K562 (cell line): Measurements from ENCODE around the gene SREBF1. TPM values are rescaled to one million over a fixed set of nuclear protein-coding genes. Genes with fewer than 3 reads are reported as not detected.

Experiments
- ATAC-seq: fragments of 200-7000 bp; cut with Tn5 transposase; 3 replicates; pipeline ENCODE4 v1.9.1; 2020; ENCODE audit warnings: moderate library complexity
- BruUV-seq: library from RNA; stranded (reverse); fragments of 400-500 nt; replicated peaks from 2 replicates; lab custom pipeline; 2021; lab: Mats Ljungman, UMichigan
- CTCF ChIA-PET: fragments of 300-600 bp; formaldehyde crosslinking; extraction: SDS; loops from one replicate; lab custom pipeline; 2021; ENCODE audit warnings: low intra/inter-chr PET ratio; lab: Yijun Ruan, JAX
- POLR2A ChIA-PET: fragments of 300-600, 350-650 bp; sonication (Branson Sonifier 250); formaldehyde crosslinking; extraction: SDS; loops from one replicate; lab custom pipeline; 2021; ENCODE audit warnings: antibody characterized with exemption, inconsistent platforms; lab: Yijun Ruan, JAX
- DNase-seq, 4 experiments: peaks; one replicate each; pipeline versions ENCODE4 v3.0.0 to v3.0.0-alpha.2; 2011 to 2018; ENCODE audit warnings: low spot score in 3 of 4, mixed read lengths in 3 of 4; ENCODE audit errors: extremely low read depth in 1 of 4
- FAIRE-seq: peaks from 2 replicates; lab custom pipeline; 2011; peaks lifted over from hg19 to GRCh38; lab: Jason Lieb, UNC
- H2AFZ ChIP-seq: 2 replicates; pipeline ENCODE4 v1.6.0; 2011; ENCODE audit warnings: low read depth, low read length, control low read depth, inconsistent platforms
- H3K27ac ChIP-seq: fragments of 200-600 bp; 3 replicates; pipeline ENCODE4 v1.8.0; 2011; ENCODE audit warnings: low read depth, mild to moderate bottlenecking, control low read depth, inconsistent platforms, low read length, moderate library complexity, mixed read lengths; ENCODE audit errors: extremely low read depth
- H3K27me3 ChIP-seq, 2 experiments: fragments of 300-600 bp in 1 of 2; 2 replicates in 1 of 2; 3 replicates in 1 of 2; pipeline versions ENCODE4 v1.6.0 to v1.8.0; 2011; ENCODE audit warnings: inconsistent platforms in 2 of 2, low read length in 2 of 2, mild to moderate bottlenecking in 1 of 2, mixed read lengths in 1 of 2, moderate library complexity in 1 of 2; ENCODE audit not compliant: control insufficient read depth in 2 of 2, insufficient read depth in 2 of 2
- H3K36me3 ChIP-seq: fragments of 300-600 bp; 3 replicates; pipeline ENCODE4 v1.8.0; 2011; ENCODE audit warnings: mild to moderate bottlenecking, low read length, inconsistent platforms; ENCODE audit not compliant: control insufficient read depth, insufficient read depth
- H3K4me1 ChIP-seq, 2 experiments: fragments of 200-600 bp in 1 of 2; replicated peaks in 1 of 2; 2 replicates in 1 of 2; 3 replicates in 1 of 2; pipeline versions ENCODE4 v1.5.1 to v1.8.0; 2011; ENCODE audit warnings: inconsistent platforms in 2 of 2, low read length in 2 of 2, mild to moderate bottlenecking in 1 of 2, mixed read lengths in 1 of 2, moderate library complexity in 1 of 2; ENCODE audit not compliant: control insufficient read depth in 2 of 2, insufficient read depth in 2 of 2
- H3K4me2 ChIP-seq: 2 replicates; pipeline ENCODE4 v1.6.1; 2011; ENCODE audit warnings: low read length, control low read depth, inconsistent platforms, mixed read lengths; ENCODE audit not compliant: insufficient read depth
- H3K4me3 ChIP-seq: fragments of 200-600 bp; sonication (generic), shearing (Covaris generic); 2 replicates; pipeline ENCODE4 v1.5.1; 2016; ENCODE audit warnings: control low read depth, inconsistent platforms
- H3K79me2 ChIP-seq: fragments of 200-600 bp; 3 replicates; pipeline ENCODE4 v1.8.0; 2011; ENCODE audit warnings: low read length, inconsistent platforms; ENCODE audit not compliant: control insufficient read depth, insufficient read depth
- H3K9ac ChIP-seq, 2 experiments: 2 replicates each; pipeline versions ENCODE4 v1.6.0 to v1.6.1; 2011; ENCODE audit warnings: low read depth in 2 of 2, low read length in 2 of 2, control low read depth in 1 of 2, inconsistent platforms in 1 of 2, mild to moderate bottlenecking in 1 of 2, mixed read lengths in 1 of 2; ENCODE audit not compliant: insufficient read depth in 1 of 2
- H3K9me1 ChIP-seq: one replicate; pipeline ENCODE4 v1.6.0; 2011; ENCODE audit warnings: inconsistent platforms, mild to moderate bottlenecking, low read length, moderate library complexity; ENCODE audit not compliant: control insufficient read depth, insufficient read depth
- H3K9me3 ChIP-seq: replicated peaks from 2 replicates; pipeline ENCODE4 v1.5.1; 2011; ENCODE audit warnings: low read depth, low read length, inconsistent platforms; ENCODE audit not compliant: control insufficient read depth, insufficient read depth
- H4K20me1 ChIP-seq: replicated peaks from 2 replicates; pipeline ENCODE4 v1.6.1; 2011; ENCODE audit warnings: low read length, inconsistent platforms, mixed read lengths; ENCODE audit not compliant: control insufficient read depth, insufficient read depth
- ADNP ChIP-seq: fragments of 200-800 bp; sonication (Bioruptor generic); IDR thresholded peaks from 2 replicates; pipeline ENCODE4 v1.6.1; 2016; ENCODE audit warnings: missing genetic modification characterization, missing compliant biosample characterization
- ETV6 ChIP-seq, 3 experiments: fragments of 150-350 bp in 1 of 3; sonication (generic) in 1 of 3; formaldehyde crosslinking in 1 of 3; IDR thresholded peaks; 2 replicates each; pipeline versions ENCODE4 v1.6.1 to v1.8.0; 2014 to 2022; ENCODE audit warnings: borderline replicate concordance in 2 of 3, low read depth in 2 of 3, antibody characterized with exemption in 1 of 3, low read length in 1 of 3, mild to moderate bottlenecking in 1 of 3, missing genetic modification reagents in 1 of 3
- OTX1 ChIP-seq: fragments of 450-650 bp; formaldehyde crosslinking; IDR thresholded peaks from 2 replicates; pipeline ENCODE4 v1.4.0; 2022; ENCODE audit warnings: mild to moderate bottlenecking
- SUPT5H ChIP-seq: fragments of 450-650 bp; IDR thresholded peaks from 2 replicates; pipeline ENCODE4 v1.6.1; 2016
- TBP ChIP-seq: optimal IDR thresholded peaks from 2 replicates; pipeline ENCODE3; 2011; ENCODE audit warnings: low read depth, low read length, improper control_type of control experiment
- ZNF184 ChIP-seq: sonication (generic); formaldehyde crosslinking; IDR thresholded peaks from 2 replicates; pipeline ENCODE4 v1.5.0; 2020; ENCODE audit warnings: missing genetic modification reagents
- ZNF584 ChIP-seq: fragments of 200-800 bp; sonication (Bioruptor generic); IDR thresholded peaks from 2 replicates; pipeline ENCODE4 v1.6.1; 2016; ENCODE audit warnings: low read depth, mild to moderate bottlenecking, missing genetic modification characterization, missing compliant biosample characterization
- WGBS: fragments of 100-300 bp; shearing (Covaris generic); methylation state at CpG from one replicate; pipeline ENCODE4 v1.1.6; 2016; ENCODE audit warnings: low coverage, mixed read lengths; ENCODE audit not compliant: insufficient coverage; ENCODE audit errors: missing lambda C conversion rate; 5-methylcytosine and 5-hydroxymethylcytosine counted together
- in situ Hi-C: fragments of 300-500 bp; cut with MboI; formaldehyde crosslinking; loops from 4 replicates; pipeline ENCODE4 v1.15.0; 2018; ENCODE audit warnings: inconsistent platforms, mixed read lengths
- intact Hi-C: fragments of 100-400 bp; cut with micrococcal nuclease; formaldehyde crosslinking; loops from 2 replicates; pipeline ENCODE4 v1.14.2; 2022
- polyA plus RNA-seq, 8 experiments: library from polyadenylated mRNA; depleted of rRNA in 4 of 8; stranded (reverse) in 5 of 8; unstranded in 3 of 8; fragments of >200 nt; fragmentation: Nextera tagmentation in 2 of 8; fragmentation: Illumina TruSeq in 1 of 8; extraction: Ambion mirVana in 2 of 8; extraction: Trizol in 1 of 8; gene quantifications; 2 replicates each; pipeline versions ENCODE4 v1.2.1 to v1.2.3, GENCODE V29; 2011 to 2014; ENCODE audit warnings: inconsistent platforms in 1 of 8, missing spikeins in 1 of 8
- total RNA-seq, 7 experiments: library from RNA; depleted of rRNA in 6 of 7; stranded (reverse); fragments of >200 nt in 6 of 7; fragmentation: Illumina TruSeq in 2 of 7; extraction: Trizol in 2 of 7; gene quantifications; 2 replicates each; pipeline versions ENCODE4 v1.2.1 to v1.2.3, GENCODE V29; 2011 to 2021; ENCODE audit warnings: low replicate concordance in 1 of 7
- TF ChIP-seq, protein P1 (sequence below): fragments of 200-400 bp; formaldehyde crosslinking; IDR thresholded peaks from 2 replicates; pipeline ENCODE4 v1.6.1; 2017; ENCODE audit warnings: mild to moderate bottlenecking, low read depth, low read length, moderate library complexity

Gene SREBF1
- total and polyA plus RNA-seq, 9 of the 15 experiments (the other 6 are each of a cell fraction or from before 2014, with no cell fraction given), result 1.6 to 169 (median 69.4) TPM

DNA sequence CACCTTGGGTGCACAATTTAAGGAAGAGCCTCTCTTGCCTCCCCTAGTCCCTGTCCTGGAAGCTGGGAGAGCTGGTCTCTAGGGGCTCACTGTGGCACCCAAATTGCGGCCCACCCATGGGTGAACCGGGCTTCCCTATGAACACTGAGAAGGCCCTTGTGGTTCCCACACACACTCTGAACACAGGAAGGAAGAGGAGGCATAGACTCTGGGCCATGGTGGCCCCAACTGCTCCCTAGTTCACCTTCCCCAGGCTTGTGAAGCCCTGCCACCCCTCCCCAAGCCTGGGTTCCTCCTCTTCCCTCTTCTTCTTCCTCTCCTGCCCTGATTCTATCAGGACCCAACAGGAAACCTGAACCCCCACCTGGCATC is 10.5 kb downstream of the SREBF1 start:
- no peaks in the 10 kb centered on the region for H3K9me1 ChIP-seq
- POLR2A ChIA-PET, result interaction anchor here (0.6 to 6.0 kb wide), 6 partner anchors 8 to 350 kb away, joined by 3 to 102 read pairs (median 4); partner anchors contain the start of gene SREBF1
- ATAC-seq, result no peak
- peak overlapping the region; percentile 37; the same call in 1 of the 2 replicates for H3K4me2 ChIP-seq
- intact Hi-C loops, result loop anchor here (10.0 kb wide), 1 partner anchor 142 kb away; the partner anchor contains the start of gene RAI1
- CTCF ChIA-PET, result no interaction called here
- TF ChIP-seq ZNF184 (CRISPR knock-in tag), result no peak
- TF ChIP-seq ETV6 (IDR thresholded peaks at IDR 0.05; ENCODE audit: borderline replicate concordance in 1 of 2, low read depth in 2 of 2, low read length in 1 of 2), result no peak
- TF ChIP-seq ETV6 (CRISPR knock-in tag; IDR thresholded peaks at IDR 0.05; ENCODE audit: borderline replicate concordance), result no peak
- 0 out of 2 replicates have a peak, but pooled peaks have one; percentile 8 for TF ChIP-seq SUPT5H
- no peak for TF ChIP-seq ZNF584
- TF ChIP-seq, protein P1, sequence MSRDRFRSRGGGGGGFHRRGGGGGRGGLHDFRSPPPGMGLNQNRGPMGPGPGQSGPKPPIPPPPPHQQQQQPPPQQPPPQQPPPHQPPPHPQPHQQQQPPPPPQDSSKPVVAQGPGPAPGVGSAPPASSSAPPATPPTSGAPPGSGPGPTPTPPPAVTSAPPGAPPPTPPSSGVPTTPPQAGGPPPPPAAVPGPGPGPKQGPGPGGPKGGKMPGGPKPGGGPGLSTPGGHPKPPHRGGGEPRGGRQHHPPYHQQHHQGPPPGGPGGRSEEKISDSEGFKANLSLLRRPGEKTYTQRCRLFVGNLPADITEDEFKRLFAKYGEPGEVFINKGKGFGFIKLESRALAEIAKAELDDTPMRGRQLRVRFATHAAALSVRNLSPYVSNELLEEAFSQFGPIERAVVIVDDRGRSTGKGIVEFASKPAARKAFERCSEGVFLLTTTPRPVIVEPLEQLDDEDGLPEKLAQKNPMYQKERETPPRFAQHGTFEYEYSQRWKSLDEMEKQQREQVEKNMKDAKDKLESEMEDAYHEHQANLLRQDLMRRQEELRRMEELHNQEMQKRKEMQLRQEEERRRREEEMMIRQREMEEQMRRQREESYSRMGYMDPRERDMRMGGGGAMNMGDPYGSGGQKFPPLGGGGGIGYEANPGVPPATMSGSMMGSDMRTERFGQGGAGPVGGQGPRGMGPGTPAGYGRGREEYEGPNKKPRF, result no peak
- no peak for TF ChIP-seq TBP
- no peak for TF ChIP-seq OTX1 (CRISPR knock-in tag)
- no peak for TF ChIP-seq ADNP
- H3K9ac ChIP-seq, result peak overlapping the region; percentile 26 to 41; a peak in 2 of 4 replicates
- BruUV-seq, result no TSS peak
- in situ Hi-C loops, result no loop called here
- FAIRE-seq, result no peak
- no peaks in the 10 kb centered on the region for H3K27me3 ChIP-seq
- peaks cover 94% of the 10 kb centered on the region for H3K79me2 ChIP-seq
- no peak for DNase-seq
- H4K20me1 ChIP-seq, result peaks cover 30% of the 10 kb centered on the region; the same call in 1 of the 2 replicates
- peaks cover 67% of the 10 kb centered on the region; the same call in 2 of the 3 replicates for H3K36me3 ChIP-seq
- H2AFZ ChIP-seq, result no peak overlapping the region
- H3K4me3 ChIP-seq, result no peak overlapping the region
- H3K27ac ChIP-seq, result peak overlapping the region; percentile 99; the same call in 2 of the 3 replicates
- peaks cover 63 to 71% of the 10 kb centered on the region in 2 experiments for H3K4me1 ChIP-seq
- no peaks in the 10 kb centered on the region for H3K9me3 ChIP-seq
- WGBS, result 75% methylated on average over 2 of the region's 2 CpGs
